ENCODE results near the gene JOSD1. TPM values are rescaled to one million over a fixed set of nuclear protein-coding genes. Genes with fewer than 3 reads are reported as not detected.

Gene JOSD1
- total and polyA plus RNA-seq, 4 experiments from 2014 or later, result 8.0 to 65.4 (median 37.1) TPM

DNA sequence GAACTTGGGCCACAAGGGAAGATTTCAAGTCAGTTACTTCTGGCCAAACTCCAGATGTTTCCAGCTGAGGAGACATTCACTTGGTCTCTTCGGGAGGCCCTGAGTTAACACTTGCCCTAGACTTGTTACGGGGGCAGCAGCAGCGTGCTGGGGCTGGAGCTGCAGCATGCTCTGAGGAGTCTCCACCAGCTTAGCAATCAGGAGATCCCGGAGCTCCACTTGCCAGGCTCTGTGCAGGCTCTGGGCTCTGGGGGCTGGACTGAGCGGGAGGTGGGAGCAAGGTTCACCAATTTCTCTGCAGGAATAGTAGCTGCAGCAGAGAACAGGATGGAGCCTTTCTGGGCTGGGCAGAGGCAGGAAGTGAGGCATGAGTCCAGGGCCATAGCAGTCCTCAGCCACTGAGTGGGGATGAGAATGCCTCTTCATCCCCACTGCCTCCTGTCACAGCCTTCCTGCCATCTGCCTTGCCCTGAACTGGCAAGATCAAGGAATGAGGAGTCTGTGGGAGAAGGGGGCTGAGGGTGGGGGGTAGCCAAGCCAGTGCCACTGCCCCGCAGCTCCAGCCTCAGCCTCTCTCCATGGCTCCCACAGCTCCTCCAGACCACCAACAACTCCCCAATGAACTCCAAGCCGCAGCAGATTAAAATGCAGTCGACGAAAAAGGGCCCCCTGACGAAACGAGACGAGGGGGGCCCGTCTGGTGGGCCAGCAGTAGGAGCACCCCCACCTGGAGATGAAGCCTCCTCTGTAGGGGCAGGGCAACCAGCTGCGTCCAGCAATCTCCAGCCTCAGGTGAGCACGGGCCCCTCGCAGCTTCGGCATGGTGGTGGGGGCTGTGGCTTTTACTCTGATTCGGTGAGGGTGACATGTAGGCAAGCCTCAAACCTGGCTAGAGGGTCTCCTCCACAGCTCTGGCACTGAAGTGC, 28.4 kb upstream of the JOSD1 start:
- DNase-seq, result no peak
- H3K27ac Mint-ChIP-seq, result peak overlapping the region in 4 of 7 donors; percentile 57 to 92 (median 78)
- H3K27me3 Mint-ChIP-seq, result no peaks in the 10 kb centered on the region
- Histone ChIP-seq H3K4me3 (ENCODE audit: low read length in 2 of 2) (no peak overlapping the region), H3K36me3 (ENCODE audit: insufficient read depth, low read length) (peaks cover 75% of the 10 kb centered on the region), H3K4me1 (ENCODE audit: insufficient read depth, low read length) (peaks cover 1% of the 10 kb centered on the region), H3K9me3 (ENCODE audit: control insufficient read depth in 1 of 2, low read length in 2 of 2) (no peaks in the 10 kb centered on the region), H3K27me3 (ENCODE audit: insufficient read depth, low read length) (no peaks in the 10 kb centered on the region), H3K27ac (ENCODE audit: low read depth, low read length) (no peak overlapping the region)
- CTCF ChIA-PET (ENCODE audit: partially characterized antibody), result interaction anchor here (0.5 to 7.5 kb wide), 4 partner anchors 14 to 274 kb away, joined by 3 to 74 read pairs (median 4); no protein-coding TSS in a partner anchor
- peaks cover 0 to 6% (median 0%) of the 10 kb centered on the region in 8 donors for H3K9me3 Mint-ChIP-seq
- POLR2A ChIA-PET (ENCODE audit: partially characterized antibody), result interaction anchor here (0.8 to 42.6 kb wide), 4 partner anchors 6 to 31 kb away, joined by 3 to 1746 read pairs (median 950); partner anchors contain the start of genes GTPBP1 and SUN2
- peaks cover 47 to 84% of the 10 kb centered on the region in 2 donors for H3K36me3 Mint-ChIP-seq
- intact Hi-C loops (cut with micrococcal nuclease), result no loop called here
- peak overlapping the region in 1 of 8 donors; percentile 20 for H3K4me3 Mint-ChIP-seq
- peaks cover 13 to 31% (median 22%) of the 10 kb centered on the region in 4 donors for H3K4me1 Mint-ChIP-seq

GRCh38 chr22:38727530-38728451, 27.0 kb upstream of the JOSD1 start:
- Mint-ChIP-seq H3K4me1 (peaks cover 7 to 18% (median 13%) of the 10 kb centered on the region in 4 donors), H3K4me3 (peak overlapping the region in 1 of 8 donors; percentile 26), H3K27me3 (no peaks in the 10 kb centered on the region), H3K9me3 (peaks cover 0 to 7% (median 0%) of the 10 kb centered on the region in 8 donors), H3K27ac (peak overlapping the region in 6 of 7 donors; percentile 57 to 90 (median 74)), H3K36me3 (peaks cover 56 to 85% of the 10 kb centered on the region in 2 donors)
- Histone ChIP-seq H3K36me3 (ENCODE audit: insufficient read depth, low read length) (peaks cover 83% of the 10 kb centered on the region), H3K4me1 (ENCODE audit: insufficient read depth, low read length) (no peaks in the 10 kb centered on the region), H3K4me3 (ENCODE audit: low read length in 2 of 2) (no peak overlapping the region), H3K27ac (ENCODE audit: low read depth, low read length) (no peak overlapping the region), H3K27me3 (ENCODE audit: insufficient read depth, low read length) (no peaks in the 10 kb centered on the region), H3K9me3 (ENCODE audit: control insufficient read depth in 1 of 2, low read length in 2 of 2) (no peaks in the 10 kb centered on the region)
- intact Hi-C loops (cut with micrococcal nuclease), result no loop called here
- ChIA-PET POLR2A (ENCODE audit: partially characterized antibody) (interaction anchor here (10.7 to 41.4 kb wide), 2 partner anchors 21 to 22 kb away, joined by 153 to 1746 read pairs; partner anchors contain the start of genes GTPBP1 and SUN2), CTCF (ENCODE audit: partially characterized antibody) (interaction anchor here (1.4 kb wide), 1 partner anchor 15 kb away, joined by 3 read pairs; no protein-coding TSS in a partner anchor)
- no peak for DNase-seq

GRCh38 chr22:38727123-38727522, 26.4 kb upstream of the JOSD1 start:
- H3K4me1 ChIP-seq (ENCODE audit: insufficient read depth, low read length), result no peaks in the 10 kb centered on the region
- peak overlapping the region in 6 of 7 donors; percentile 31 to 90 (median 76) for H3K27ac Mint-ChIP-seq
- POLR2A ChIA-PET (ENCODE audit: partially characterized antibody), result interaction anchor here (10.7 to 41.4 kb wide), 2 partner anchors 20 to 23 kb away, joined by 153 to 1746 read pairs; partner anchors contain the start of genes GTPBP1 and SUN2
- no peaks in the 10 kb centered on the region for H3K27me3 Mint-ChIP-seq
- H3K27me3 ChIP-seq (ENCODE audit: insufficient read depth, low read length), result no peaks in the 10 kb centered on the region
- peaks cover 7 to 18% (median 10%) of the 10 kb centered on the region in 4 donors for H3K4me1 Mint-ChIP-seq
- intact Hi-C loops (cut with micrococcal nuclease), result no loop called here
- H3K36me3 ChIP-seq (ENCODE audit: insufficient read depth, low read length), result peaks cover 88% of the 10 kb centered on the region
- no peak overlapping the region for H3K27ac ChIP-seq (ENCODE audit: low read depth, low read length)
- H3K36me3 Mint-ChIP-seq, result peaks cover 61 to 89% of the 10 kb centered on the region in 2 donors
- peaks cover 0 to 7% (median 0%) of the 10 kb centered on the region in 8 donors for H3K9me3 Mint-ChIP-seq
- H3K9me3 ChIP-seq (ENCODE audit: control insufficient read depth in 1 of 2, low read length in 2 of 2), result no peaks in the 10 kb centered on the region
- no peak overlapping the region for H3K4me3 Mint-ChIP-seq
- H3K4me3 ChIP-seq (ENCODE audit: low read length in 2 of 2), result no peak overlapping the region
- no peak for DNase-seq
- CTCF ChIA-PET (ENCODE audit: partially characterized antibody), result interaction anchor here (0.6 to 1.4 kb wide), 2 partner anchors 16 to 429 kb away, joined by 3 to 4 read pairs; no protein-coding TSS in a partner anchor

GRCh38 chr22:38725900-38726655, 25.3 kb upstream of the JOSD1 start:
- Histone ChIP-seq H3K9me3 (ENCODE audit: control insufficient read depth in 1 of 2, low read length in 2 of 2) (no peaks in the 10 kb centered on the region), H3K36me3 (ENCODE audit: insufficient read depth, low read length) (peaks cover 85% of the 10 kb centered on the region), H3K4me1 (ENCODE audit: insufficient read depth, low read length) (no peaks in the 10 kb centered on the region), H3K27me3 (ENCODE audit: insufficient read depth, low read length) (no peaks in the 10 kb centered on the region), H3K4me3 (ENCODE audit: low read length in 2 of 2) (no peak overlapping the region), H3K27ac (ENCODE audit: low read depth, low read length) (no peak overlapping the region)
- CTCF ChIA-PET (ENCODE audit: partially characterized antibody), result interaction anchor here (0.6 to 2.5 kb wide), 8 partner anchors 8 to 430 kb away, joined by 3 to 21 read pairs (median 8); no protein-coding TSS in a partner anchor
- Mint-ChIP-seq H3K27me3 (no peaks in the 10 kb centered on the region), H3K4me1 (peaks cover 7 to 18% (median 10%) of the 10 kb centered on the region in 4 donors), H3K27ac (peak overlapping the region in 4 of 7 donors; percentile 77 to 88 (median 80)), H3K36me3 (peaks cover 67 to 93% of the 10 kb centered on the region in 2 donors), H3K9me3 (peaks cover 0 to 5% (median 0%) of the 10 kb centered on the region in 8 donors), H3K4me3 (no peak overlapping the region)
- DNase-seq, result no peak
- intact Hi-C loops (cut with micrococcal nuclease), result loop anchor here (2.0 kb wide), 1 partner anchor 19 kb away; no protein-coding TSS in a partner anchor
- POLR2A ChIA-PET (ENCODE audit: partially characterized antibody), result interaction anchor here (1.2 to 41.4 kb wide), 4 partner anchors 19 to 117 kb away, joined by 3 to 1746 read pairs (median 6); partner anchors contain the start of genes GTPBP1 and SUN2

DNA sequence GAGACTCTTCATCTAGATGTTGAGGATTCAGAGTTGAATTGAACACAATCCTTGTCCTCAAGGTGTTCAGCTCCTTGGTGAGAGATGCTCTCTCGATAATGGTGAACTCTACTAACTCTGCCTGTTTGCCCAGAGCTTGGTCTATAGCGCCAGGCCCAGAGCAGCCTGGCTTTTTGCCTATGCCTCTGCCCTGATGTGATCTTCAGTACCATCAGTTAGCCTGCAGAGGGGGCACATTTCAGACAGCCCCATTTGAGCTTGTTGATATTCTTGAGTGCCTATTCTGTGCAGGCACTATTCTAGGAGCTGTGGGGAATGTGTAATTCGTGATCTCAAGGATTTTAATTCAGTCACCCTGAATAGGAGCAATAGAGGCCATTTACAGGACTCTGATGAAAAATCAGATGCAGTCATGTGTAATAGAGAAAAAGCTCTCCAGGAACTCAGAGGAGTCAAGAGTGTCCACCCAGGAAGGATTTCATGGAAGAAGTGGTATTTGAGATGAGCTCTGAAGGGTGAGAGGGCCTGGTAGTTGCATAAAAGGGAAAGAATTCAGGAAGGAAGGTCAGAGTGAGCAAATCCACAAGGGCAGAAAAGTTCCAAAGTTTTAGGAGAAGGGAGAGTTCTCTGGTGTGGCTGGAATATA, 24.3 kb upstream of the JOSD1 start:
- ChIA-PET POLR2A (ENCODE audit: partially characterized antibody) (interaction anchor here (0.9 to 41.4 kb wide), 6 partner anchors 13 to 118 kb away, joined by 3 to 1746 read pairs (median 4); partner anchors contain the start of genes GTPBP1 and SUN2), CTCF (ENCODE audit: partially characterized antibody) (interaction anchor here (0.8 to 2.5 kb wide), 14 partner anchors 9 to 117 kb away, joined by 3 to 21 read pairs (median 8); partner anchors contain the start of gene TOMM22)
- intact Hi-C loops (cut with micrococcal nuclease), result loop anchor here (2.0 to 5.0 kb wide), 2 partner anchors 18 to 32 kb away; partner anchors contain the start of gene SUN2
- Histone ChIP-seq H3K36me3 (ENCODE audit: insufficient read depth, low read length) (peaks cover 74% of the 10 kb centered on the region), H3K9me3 (ENCODE audit: control insufficient read depth in 1 of 2, low read length in 2 of 2) (no peaks in the 10 kb centered on the region), H3K27ac (ENCODE audit: low read depth, low read length) (no peak overlapping the region), H3K4me1 (ENCODE audit: insufficient read depth, low read length) (no peaks in the 10 kb centered on the region), H3K27me3 (ENCODE audit: insufficient read depth, low read length) (no peaks in the 10 kb centered on the region), H3K4me3 (ENCODE audit: low read length in 2 of 2) (no peak overlapping the region)
- peaks cover 0 to 3% (median 0%) of the 10 kb centered on the region in 8 donors for H3K9me3 Mint-ChIP-seq
- H3K27ac Mint-ChIP-seq, result peak overlapping the region; percentile 58 to 88 (median 77)
- DNase-seq, result peak in 3 of 5 donors; percentile 52 to 57 (median 54)
- peaks cover 59 to 88% of the 10 kb centered on the region in 2 donors for H3K36me3 Mint-ChIP-seq
- H3K27me3 Mint-ChIP-seq, result no peaks in the 10 kb centered on the region
- peak overlapping the region in 1 of 8 donors; percentile 63 for H3K4me3 Mint-ChIP-seq
- H3K4me1 Mint-ChIP-seq, result peaks cover 6 to 14% (median 9%) of the 10 kb centered on the region in 4 donors
